ENCODE data around the gene RIMS1.

GRCh38 chr6:71982389-71982788, 96.0 kb downstream of the RIMS1 start:
- TF ChIP-seq CTCF (IDR thresholded peaks at IDR 0.05) (no peak), POLR2A (IDR thresholded peaks at IDR 0.05) (no peak)
